ENCODE data around the gene ST6GALNAC3. TPM values are rescaled to one million over a fixed set of nuclear protein-coding genes. Genes with fewer than 3 reads are reported as not detected.

ST6GALNAC3 gene
- total RNA-seq, 1 donor from 2014 or later: 22.0 TPM

- no peaks in the 10 kb centered on the region for H3K27me3 Mint-ChIP-seq (ENCODE audit: low read depth)
- peak overlapping the region; percentile 14 for H3K27ac Mint-ChIP-seq (ENCODE audit: unreplicated experiment)
- H3K4me3 Mint-ChIP-seq: no peak overlapping the region
- H3K4me1 Mint-ChIP-seq: peaks cover 43% of the 10 kb centered on the region
- DNase-seq (ENCODE audit: low read depth, low spot score): no peak
- no peak for TF ChIP-seq CTCF (conservative IDR thresholded peaks at IDR 0.05)
- H3K36me3 Mint-ChIP-seq (ENCODE audit: low read depth): peaks cover 3% of the 10 kb centered on the region
- H3K9me3 Mint-ChIP-seq: no peaks in the 10 kb centered on the region
Observed at GRCh38 chr1:76105372-76105771, 30.8 kb downstream of the ST6GALNAC3 start.

GRCh38 chr1:76106251-76106650 is 31.7 kb downstream of the ST6GALNAC3 start:
- Mint-ChIP-seq H3K36me3 (ENCODE audit: low read depth) (peaks cover 6% of the 10 kb centered on the region), H3K4me3 (no peak overlapping the region), H3K9me3 (no peaks in the 10 kb centered on the region), H3K27me3 (ENCODE audit: low read depth) (no peaks in the 10 kb centered on the region), H3K27ac (ENCODE audit: unreplicated experiment) (no peak overlapping the region), H3K4me1 (peaks cover 35% of the 10 kb centered on the region)
- no peak for TF ChIP-seq CTCF (conservative IDR thresholded peaks at IDR 0.05)
- no peak for DNase-seq (ENCODE audit: low read depth, low spot score)

- no peak for TF ChIP-seq CTCF (conservative IDR thresholded peaks at IDR 0.05)
- peaks cover 6% of the 10 kb centered on the region for H3K36me3 Mint-ChIP-seq (ENCODE audit: low read depth)
- H3K27ac Mint-ChIP-seq (ENCODE audit: unreplicated experiment): no peak overlapping the region
- DNase-seq (ENCODE audit: low read depth, low spot score): no peak
- H3K4me1 Mint-ChIP-seq: peaks cover 30% of the 10 kb centered on the region
- no peak overlapping the region for H3K4me3 Mint-ChIP-seq
- no peaks in the 10 kb centered on the region for H3K9me3 Mint-ChIP-seq
- no peaks in the 10 kb centered on the region for H3K27me3 Mint-ChIP-seq (ENCODE audit: low read depth)
Observed at GRCh38 chr1:76106719-76107235, 32.2 kb downstream of the ST6GALNAC3 start.

GRCh38 chr1:76109404-76109803 is 34.9 kb downstream of the ST6GALNAC3 start:
- Mint-ChIP-seq H3K27me3 (ENCODE audit: low read depth) (no peaks in the 10 kb centered on the region), H3K27ac (ENCODE audit: unreplicated experiment) (no peak overlapping the region), H3K4me1 (peaks cover 13% of the 10 kb centered on the region), H3K9me3 (no peaks in the 10 kb centered on the region), H3K36me3 (ENCODE audit: low read depth) (peaks cover 6% of the 10 kb centered on the region), H3K4me3 (no peak overlapping the region)
- DNase-seq (ENCODE audit: low read depth, low spot score): no peak
- no peak for TF ChIP-seq CTCF (conservative IDR thresholded peaks at IDR 0.05)

GRCh38 chr1:76109901-76110560 is 35.5 kb downstream of the ST6GALNAC3 start:
- no peaks in the 10 kb centered on the region for H3K27me3 Mint-ChIP-seq (ENCODE audit: low read depth)
- no peak overlapping the region for H3K4me3 Mint-ChIP-seq
- peaks cover 6% of the 10 kb centered on the region for H3K36me3 Mint-ChIP-seq (ENCODE audit: low read depth)
- no peak overlapping the region for H3K27ac Mint-ChIP-seq (ENCODE audit: unreplicated experiment)
- H3K9me3 Mint-ChIP-seq: no peaks in the 10 kb centered on the region
- TF ChIP-seq CTCF (conservative IDR thresholded peaks at IDR 0.05): no peak
- peaks cover 16% of the 10 kb centered on the region for H3K4me1 Mint-ChIP-seq
- no peak for DNase-seq (ENCODE audit: low read depth, low spot score)

Data from neural crest cell (in vitro differentiated cells).